ENCODE data around the gene TENM3. TPM values are rescaled to one million over a fixed set of nuclear protein-coding genes. Genes with fewer than 3 reads are reported as not detected.

Gene TENM3
- polyA plus RNA-seq, 1 experiment: 9.2 TPM

GRCh38 chr4:182488896-182489295 lies 245.7 kb downstream of the TENM3 start:
- Histone ChIP-seq H3K36me3 (ENCODE audit: control insufficient read depth, insufficient read depth, low read length) (no peaks in the 10 kb centered on the region), H3K27me3 (ENCODE audit: control insufficient read depth, insufficient read depth, low read length) (no peaks in the 10 kb centered on the region), H3K4me3 (ENCODE audit: low read depth, low read length) (no peak overlapping the region)
- CTCF ChIA-PET: no interaction called here
- TF ChIP-seq CTCF (IDR thresholded peaks at IDR 0.05; ENCODE audit: insufficient read depth, low read depth, low read length): no peak
- POLR2A ChIA-PET: no interaction called here
- DNase-seq (ENCODE audit: low read depth): no peak

- TF ChIP-seq CTCF (IDR thresholded peaks at IDR 0.05; ENCODE audit: insufficient read depth, low read depth, low read length): no peak
- CTCF ChIA-PET: interaction anchor here (0.7 to 1.2 kb wide), 2 partner anchors 8 to 12 kb away, joined by 3 read pairs; no protein-coding TSS in a partner anchor
Measured at GRCh38 chr4:182489607-182490006, 246.4 kb downstream of the TENM3 start.

GRCh38 chr4:182491719-182492118 lies 248.5 kb downstream of the TENM3 start:
- CTCF ChIA-PET: no interaction called here
- POLR2A ChIA-PET: no interaction called here

More at GRCh38 chr4:182489607-182490006, 246.4 kb downstream of the TENM3 start:
- POLR2A ChIA-PET: no interaction called here
- no peaks in the 10 kb centered on the region for H3K36me3 ChIP-seq (ENCODE audit: control insufficient read depth, insufficient read depth, low read length)
- no peaks in the 10 kb centered on the region for H3K27me3 ChIP-seq (ENCODE audit: control insufficient read depth, insufficient read depth, low read length)
- no peak for DNase-seq (ENCODE audit: low read depth)
- no peak overlapping the region for H3K4me3 ChIP-seq (ENCODE audit: low read depth, low read length)

GRCh38 chr4:182492423-182492822 lies 249.2 kb downstream of the TENM3 start:
- Histone ChIP-seq H3K27me3 (ENCODE audit: control insufficient read depth, insufficient read depth, low read length) (no peaks in the 10 kb centered on the region), H3K4me3 (ENCODE audit: low read depth, low read length) (no peak overlapping the region), H3K36me3 (ENCODE audit: control insufficient read depth, insufficient read depth, low read length) (no peaks in the 10 kb centered on the region)
- POLR2A ChIA-PET: no interaction called here
- CTCF ChIA-PET: no interaction called here
- TF ChIP-seq CTCF (IDR thresholded peaks at IDR 0.05; ENCODE audit: insufficient read depth, low read depth, low read length): no peak
- DNase-seq (ENCODE audit: low read depth): peak; percentile 39

More at GRCh38 chr4:182491719-182492118, 248.5 kb downstream of the TENM3 start:
- no peaks in the 10 kb centered on the region for H3K27me3 ChIP-seq (ENCODE audit: control insufficient read depth, insufficient read depth, low read length)
- H3K4me3 ChIP-seq (ENCODE audit: low read depth, low read length): no peak overlapping the region
- TF ChIP-seq CTCF (IDR thresholded peaks at IDR 0.05; ENCODE audit: insufficient read depth, low read depth, low read length): no peak
- DNase-seq (ENCODE audit: low read depth): no peak
- no peaks in the 10 kb centered on the region for H3K36me3 ChIP-seq (ENCODE audit: control insufficient read depth, insufficient read depth, low read length)

GRCh38 chr4:182493377-182493776 lies 250.2 kb downstream of the TENM3 start:
- ChIA-PET POLR2A (no interaction called here), CTCF (no interaction called here)
- no peaks in the 10 kb centered on the region for H3K27me3 ChIP-seq (ENCODE audit: control insufficient read depth, insufficient read depth, low read length)
- DNase-seq (ENCODE audit: low read depth): no peak
- no peak for TF ChIP-seq CTCF (IDR thresholded peaks at IDR 0.05; ENCODE audit: insufficient read depth, low read depth, low read length)
- no peaks in the 10 kb centered on the region for H3K36me3 ChIP-seq (ENCODE audit: control insufficient read depth, insufficient read depth, low read length)
- H3K4me3 ChIP-seq (ENCODE audit: low read depth, low read length): no peak overlapping the region

Measured in BJ (cell line).